GM21723 (cell line): ENCODE measurements around the gene BMP2K.
"Not testable (repeated sequence)": the region's sequence is repeated elsewhere in the genome, so short reads cannot be mapped to it uniquely, and the experiment has no call there.

Experiments used
- ATAC-seq: cut with Tn5 transposase; IDR thresholded peaks from one replicate; pipeline ENCODE4 v1.9.1; 2021; ENCODE audit warnings: mild to moderate bottlenecking, moderate library complexity; ENCODE audit not compliant: unreplicated experiment

BMP2K gene

GRCh38 chr4:78846258-78846657 is 70.1 kb downstream of the BMP2K start:
- no peak for ATAC-seq

- ATAC-seq: no peak
These were observed 86.2 kb downstream of the BMP2K start for GRCh38 chr4:78862314-78862737.

GRCh38 chr4:78863254-78863869 is 87.2 kb downstream of the BMP2K start:
- peak; percentile 69 for ATAC-seq

DNA sequence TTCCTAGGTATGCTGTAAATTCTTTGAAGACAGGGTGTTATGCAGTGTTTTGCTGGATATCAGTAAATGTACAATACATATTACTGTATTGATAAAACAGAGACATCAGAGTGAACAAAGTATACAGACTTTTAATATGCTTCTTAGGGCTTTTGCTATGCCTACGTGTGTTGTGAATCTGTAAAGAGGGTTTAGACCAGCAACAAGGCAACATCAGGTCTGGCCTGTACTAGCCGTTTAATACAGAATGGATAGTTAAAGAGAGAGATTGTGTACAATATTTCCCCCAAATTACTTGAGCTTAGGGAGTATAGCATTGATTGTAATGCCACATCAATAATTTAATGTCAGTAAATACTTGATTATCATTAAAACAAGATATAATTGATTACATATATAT is 87.8 kb downstream of the BMP2K start:
- peak; percentile 6 for ATAC-seq

DNA sequence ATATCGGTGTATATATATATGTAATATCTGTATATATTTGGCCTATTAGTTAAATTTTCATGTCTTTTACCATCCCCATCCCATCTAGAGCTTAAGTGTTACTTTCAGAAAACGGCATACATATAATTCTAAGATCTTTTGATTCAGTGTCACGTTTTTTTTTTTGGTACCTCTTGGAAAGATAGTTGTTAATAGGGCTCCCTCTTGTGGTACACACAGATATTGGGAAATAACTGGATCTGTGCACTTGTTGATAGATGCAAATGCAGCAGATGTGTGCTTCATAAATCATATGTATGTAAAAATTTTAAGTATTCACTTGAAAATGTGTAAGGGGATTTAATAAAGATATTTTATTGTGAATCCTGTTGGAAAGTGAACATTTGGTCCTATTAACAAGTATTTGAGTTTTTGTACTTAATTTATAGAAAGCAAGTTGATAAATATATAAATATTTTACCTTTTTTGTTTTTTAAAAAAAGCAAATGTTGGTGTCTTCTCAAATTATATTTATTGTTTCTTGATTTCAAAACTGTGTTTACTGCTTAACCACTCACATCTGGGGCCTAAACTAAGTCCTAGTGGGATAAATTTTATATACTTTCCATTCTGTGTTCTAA is 88.4 kb downstream of the BMP2K start:
- peak; percentile 56 for ATAC-seq

DNA sequence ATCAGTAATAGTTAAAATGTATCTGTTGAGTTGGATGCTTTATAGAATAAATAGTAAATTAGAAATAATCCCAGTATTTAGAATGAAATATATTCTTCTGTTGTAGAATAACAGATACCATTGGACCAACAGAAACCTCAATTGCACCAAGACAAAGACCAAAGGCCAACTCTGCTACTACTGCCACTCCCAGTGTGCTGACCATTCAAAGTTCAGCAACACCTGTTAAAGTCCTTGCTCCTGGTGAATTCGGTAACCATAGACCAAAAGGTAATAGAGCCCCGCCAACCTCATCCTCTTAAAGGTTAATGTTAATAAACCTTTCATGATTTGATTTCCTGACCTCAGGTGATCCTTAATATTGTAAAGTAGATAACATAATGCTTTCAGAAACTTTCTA is 89.3 kb downstream of the BMP2K start:
- no peak for ATAC-seq

DNA sequence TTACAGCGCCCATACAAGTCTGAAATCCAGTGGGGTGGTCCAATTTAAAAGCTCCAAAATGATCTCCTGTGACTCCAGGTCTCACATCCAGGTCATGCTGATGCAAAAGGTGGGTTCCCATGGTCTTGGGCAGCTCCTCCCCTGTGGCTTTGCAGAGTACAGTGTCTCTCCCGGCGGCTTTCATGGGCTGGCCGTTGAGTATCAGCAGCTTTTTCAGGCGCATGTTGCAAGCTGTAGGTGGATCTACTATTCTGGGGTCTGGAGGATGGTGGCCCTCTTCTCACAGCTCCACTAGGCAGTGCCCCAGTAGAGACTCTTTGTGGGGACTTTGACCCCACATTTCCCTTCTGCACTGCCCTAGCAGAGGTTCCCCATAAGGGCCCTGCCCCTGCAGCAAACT is 92.6 kb downstream of the BMP2K start:
- ATAC-seq: not testable (repeated sequence)

DNA sequence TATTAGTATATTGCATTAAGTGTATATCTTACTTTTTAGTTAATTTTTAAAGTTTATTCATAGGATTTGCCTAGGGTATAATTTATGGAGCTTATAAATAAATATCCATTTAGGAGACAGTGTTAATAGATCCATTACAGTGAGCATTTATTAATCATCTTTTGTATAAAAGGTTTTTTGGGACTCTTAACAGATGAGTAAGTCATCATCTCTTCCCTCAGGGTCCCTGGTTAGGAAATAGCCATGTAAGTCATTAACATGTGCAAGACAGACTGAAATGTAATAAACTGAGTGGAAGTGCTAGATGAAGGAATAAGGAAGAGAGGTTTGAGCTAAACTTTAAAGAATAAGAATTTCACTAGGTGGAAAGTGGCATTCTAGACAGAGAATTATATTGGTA is 93.9 kb downstream of the BMP2K start:
- ATAC-seq: no peak

DNA sequence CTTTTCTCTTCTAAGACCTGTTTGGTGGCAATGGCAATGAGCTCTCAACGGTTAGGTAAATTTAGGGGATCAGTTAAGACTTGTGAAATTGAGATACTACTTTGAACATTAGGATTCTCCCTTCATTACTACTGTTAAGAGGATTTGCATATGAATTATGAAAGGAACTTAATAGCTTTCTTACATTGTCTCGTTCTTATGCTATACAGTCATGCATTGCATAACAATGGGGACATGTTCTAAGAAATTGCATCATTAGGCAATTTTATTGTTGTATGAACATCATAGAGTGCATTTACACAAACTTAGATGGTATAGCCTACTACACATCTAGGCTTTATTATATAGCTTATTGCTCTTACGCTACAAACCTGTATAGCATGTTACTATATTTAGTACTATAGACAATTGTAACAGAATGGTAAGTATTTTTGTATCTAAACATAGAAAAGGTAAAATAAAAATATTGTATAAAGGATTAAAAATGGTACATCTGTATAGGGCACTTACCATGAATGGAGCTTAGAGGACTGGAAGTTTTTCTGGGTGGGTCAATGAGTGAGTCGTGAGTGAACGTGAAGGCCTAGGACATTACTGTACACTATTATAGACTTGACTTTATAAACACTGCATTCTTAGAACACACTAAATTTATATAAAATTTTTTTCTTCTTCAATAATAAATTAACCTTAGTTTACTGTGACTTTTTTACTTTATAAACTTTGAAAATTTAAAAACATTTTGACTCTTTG is 100.6 kb downstream of the BMP2K start:
- ATAC-seq: no peak

- no peak for ATAC-seq
These were observed 101.9 kb downstream of the BMP2K start for GRCh38 chr4:78878031-78878430.

DNA sequence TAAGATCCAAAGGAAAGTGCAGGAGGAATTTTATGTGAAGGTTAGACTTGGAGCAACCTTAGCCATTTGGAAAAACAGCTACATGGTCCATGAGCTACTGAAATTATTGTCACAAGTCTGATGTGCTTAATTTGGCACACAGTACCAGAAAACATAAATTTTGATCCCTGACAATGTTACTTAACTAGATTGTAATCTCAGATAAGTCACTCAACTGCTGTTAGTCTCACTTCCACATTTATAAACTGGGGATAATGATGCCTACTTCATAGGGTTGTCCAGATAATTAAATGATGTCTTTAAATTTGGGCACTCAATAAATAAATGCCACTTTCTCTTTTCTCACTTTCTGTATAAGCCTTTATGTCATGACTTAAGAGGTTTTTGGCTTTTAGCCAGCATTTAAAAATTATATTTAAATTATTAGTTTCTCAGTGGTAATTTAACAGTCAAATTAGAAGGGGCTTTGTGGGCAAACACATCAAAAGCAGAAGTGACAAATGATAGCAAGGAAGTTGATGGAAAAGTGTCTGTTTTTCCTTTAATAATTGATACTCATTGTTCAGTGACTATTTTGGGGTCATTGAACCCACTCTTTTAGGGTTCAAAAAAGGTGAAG is 104.8 kb downstream of the BMP2K start:
- ATAC-seq: no peak

DNA sequence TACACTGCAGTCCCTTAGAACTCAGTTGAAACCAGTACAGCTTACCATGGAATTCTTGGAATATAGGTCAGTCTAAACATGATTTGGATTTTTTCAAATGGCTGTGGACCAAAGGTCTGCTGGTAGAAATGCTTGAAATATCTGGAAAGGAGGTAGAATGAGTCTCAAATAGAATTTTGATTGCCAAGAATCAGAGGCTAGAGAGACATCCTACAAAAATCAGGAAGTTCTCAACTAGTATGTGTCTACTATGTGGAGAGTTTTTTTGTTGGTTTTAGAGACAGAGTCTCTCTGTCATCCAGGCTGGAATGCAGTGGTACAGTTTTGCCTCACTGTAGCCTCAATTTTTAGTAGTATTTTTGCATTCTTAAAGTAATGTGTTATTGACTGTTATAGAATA is 109.4 kb downstream of the BMP2K start:
- ATAC-seq: no peak

DNA sequence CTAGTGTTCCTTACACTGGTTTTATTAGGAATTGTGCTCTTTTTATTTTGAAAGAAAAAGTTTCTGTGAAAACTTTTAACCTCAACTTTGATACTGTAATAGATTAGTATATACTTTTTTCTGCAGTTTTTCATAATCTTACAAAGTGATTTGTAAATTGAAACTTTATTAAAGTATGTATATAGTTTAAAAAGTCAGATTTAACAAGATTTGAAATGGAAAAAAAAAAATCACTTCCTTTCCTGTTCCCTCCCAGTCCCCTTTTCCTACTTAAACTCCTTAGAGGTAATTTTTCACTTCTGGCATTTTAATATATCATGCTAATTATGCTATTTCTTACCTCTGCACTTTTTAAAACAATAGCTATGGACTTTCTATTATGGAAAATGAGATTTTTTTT is 113.8 kb downstream of the BMP2K start:
- no peak for ATAC-seq

DNA sequence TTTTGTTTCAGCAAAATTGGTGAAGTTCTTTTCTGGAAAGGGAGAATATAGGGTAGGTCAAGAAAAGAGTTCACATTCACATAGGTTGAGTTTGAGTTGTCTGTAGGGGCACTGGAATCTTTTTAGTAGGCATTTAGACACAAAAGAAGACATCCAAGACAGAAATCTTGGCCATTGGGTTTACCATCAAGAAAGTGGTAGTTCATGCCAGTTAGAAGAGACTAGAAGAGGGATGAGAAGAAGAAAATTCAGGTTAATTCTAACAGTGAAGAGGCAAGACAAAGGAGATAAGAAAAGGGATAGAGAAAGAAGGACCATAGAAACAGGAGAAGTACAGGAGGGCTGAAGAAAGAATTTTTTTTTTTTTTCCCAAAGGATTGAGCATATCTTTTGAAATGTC is 123.2 kb downstream of the BMP2K start:
- no peak for ATAC-seq

DNA sequence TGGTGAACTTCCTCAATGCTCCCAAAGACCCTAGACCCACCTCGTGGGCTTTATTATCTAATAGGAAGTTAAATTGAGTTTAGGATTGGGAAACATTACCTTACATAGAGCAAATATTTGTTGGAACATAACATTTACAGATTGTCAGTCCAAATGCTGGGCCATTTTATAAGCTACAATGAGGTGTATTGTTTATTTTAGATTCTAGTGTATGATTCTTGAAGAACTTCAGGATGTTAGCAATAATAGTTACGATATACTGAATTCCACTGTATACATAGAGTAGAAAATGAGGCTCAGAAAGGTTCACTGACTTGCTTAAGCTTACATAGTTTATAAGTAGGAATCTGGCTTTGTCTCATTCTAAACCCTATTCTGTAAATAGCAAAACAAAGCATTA is 125.7 kb downstream of the BMP2K start:
- ATAC-seq: no peak

- ATAC-seq: no peak
These were observed 126.1 kb downstream of the BMP2K start for GRCh38 chr4:78902298-78902697.

GRCh38 chr4:78904143-78904542 is 128.0 kb downstream of the BMP2K start:
- ATAC-seq: no peak

DNA sequence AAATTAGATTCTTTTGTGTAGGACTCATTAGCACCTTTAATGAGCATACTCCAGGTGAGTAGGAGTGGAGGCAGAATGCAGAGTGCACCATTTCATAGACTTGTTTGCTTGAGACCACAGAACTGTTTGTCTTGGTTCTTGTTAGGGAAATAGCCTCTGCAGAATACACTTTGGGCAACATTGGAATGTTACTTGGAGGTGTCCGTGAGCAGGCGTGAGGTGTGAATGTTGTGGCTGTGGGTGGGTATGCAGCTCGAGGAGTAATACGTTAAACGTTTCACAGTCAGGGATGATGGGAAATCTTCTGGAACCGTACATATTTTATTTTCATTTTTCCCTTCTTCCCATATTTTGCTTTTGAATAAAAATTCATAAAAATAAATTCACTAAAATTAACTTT is 131.5 kb downstream of the BMP2K start:
- ATAC-seq: no peak

DNA sequence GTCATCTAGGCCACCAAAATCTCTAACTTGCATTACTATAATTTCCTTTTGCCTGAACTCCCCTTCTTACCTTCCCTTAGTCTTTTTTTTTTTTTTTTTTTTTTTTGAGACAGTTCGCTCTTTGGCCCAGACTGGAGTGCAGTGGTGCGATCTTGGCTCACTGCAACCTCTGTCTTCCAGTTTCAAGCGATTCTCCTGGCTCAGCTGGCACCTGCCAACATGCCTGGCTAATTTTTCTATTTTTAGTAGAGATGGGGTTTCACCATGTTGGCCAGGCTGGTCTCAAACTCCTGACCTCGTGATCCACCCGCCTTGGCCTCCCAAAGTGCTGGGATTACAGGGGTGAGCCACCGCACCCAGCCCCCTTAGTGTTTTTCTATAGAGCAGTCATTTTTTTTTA is 132.8 kb downstream of the BMP2K start:
- ATAC-seq: not testable (repeated sequence)

DNA sequence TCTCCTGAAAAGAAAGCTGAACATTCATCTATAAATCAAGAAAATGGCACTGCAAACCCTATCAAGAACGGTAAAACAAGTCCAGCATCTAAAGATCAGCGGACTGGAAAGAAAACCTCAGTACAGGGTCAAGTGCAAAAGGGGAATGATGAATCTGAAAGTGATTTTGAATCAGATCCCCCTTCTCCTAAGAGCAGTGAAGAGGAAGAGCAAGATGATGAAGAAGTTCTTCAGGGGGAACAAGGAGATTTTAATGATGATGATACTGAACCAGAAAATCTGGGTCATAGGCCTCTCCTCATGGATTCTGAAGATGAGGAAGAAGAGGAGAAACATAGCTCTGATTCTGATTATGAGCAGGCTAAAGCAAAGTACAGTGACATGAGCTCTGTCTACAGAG is 134.5 kb downstream of the BMP2K start:
- ATAC-seq: no peak

DNA sequence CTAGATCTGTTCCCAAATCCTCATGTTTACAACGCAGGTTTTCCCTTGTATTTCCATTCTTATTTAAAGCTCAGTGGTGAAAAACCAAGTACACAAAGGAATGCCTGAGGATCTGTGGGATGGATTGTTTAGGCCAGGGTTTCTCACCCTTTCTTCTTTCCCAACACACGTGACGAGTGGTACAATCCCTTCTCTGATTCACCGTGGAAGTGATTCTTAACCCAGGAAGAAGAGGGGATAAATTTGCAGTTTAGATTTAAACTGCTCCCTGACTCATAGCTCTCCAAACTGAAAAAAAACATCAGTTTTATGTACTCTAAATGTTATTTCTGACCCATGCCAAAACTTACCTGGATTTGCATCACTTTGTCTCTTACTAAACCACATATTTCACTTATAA is 146.1 kb downstream of the BMP2K start:
- ATAC-seq: no peak
